Cardiac muscle cell (in vitro differentiated cells and primary cell): Measurements from ENCODE around the gene STAB2. TPM values are rescaled to one million over a fixed set of nuclear protein-coding genes. Genes with fewer than 3 reads are reported as not detected.

Experiments
- DNase-seq, 2 donors: peaks; one replicate each; pipeline versions ENCODE4 v3.0.0 to v3.0.0-alpha.2; 2010 to 2017; ENCODE audit warnings: low read depth in 1 of 2, low spot score in 1 of 2
- H3K27ac ChIP-seq: fragments of 200-600 bp; sonication (generic); 2 replicates; pipeline ENCODE4 v1.5.1; 2016
- H3K27me3 ChIP-seq: fragments of 200-600 bp; sonication (generic); 2 replicates; pipeline ENCODE4 v1.6.0; 2016; ENCODE audit warnings: control low read depth
- H3K36me3 ChIP-seq: fragments of 200-600 bp; sonication (generic); 2 replicates; pipeline ENCODE4 v1.5.1; 2016; ENCODE audit warnings: control low read depth
- H3K4me1 ChIP-seq: fragments of 200-600 bp; sonication (generic); 2 replicates; pipeline ENCODE4 v1.8.1; 2017; ENCODE audit warnings: low read depth, mild to moderate bottlenecking, mixed run types
- H3K4me3 ChIP-seq: fragments of 200-600 bp; sonication (generic); 2 replicates; pipeline ENCODE4 v1.5.1; 2016; ENCODE audit warnings: mild to moderate bottlenecking
- H3K9me3 ChIP-seq: fragments of 200-600 bp; sonication (generic); 2 replicates; pipeline ENCODE4 v1.5.1; 2017; ENCODE audit warnings: low read depth, mild to moderate bottlenecking, control low read depth
- CTCF ChIP-seq: IDR thresholded peaks from 2 replicates; pipeline ENCODE4 v1.5.1; 2012; ENCODE audit warnings: low read depth, mild to moderate bottlenecking, low read length
- polyA plus RNA-seq: library from polyadenylated mRNA; unstranded; fragments of >200 nt; fragmentation: Nextera tagmentation; extraction: Ambion mirVana; gene quantifications from 2 replicates; pipeline ENCODE4 v1.2.1, GENCODE V29; 2016
- total RNA-seq: library from RNA; depleted of rRNA; stranded (reverse); fragments of >200 nt; gene quantifications from 2 replicates; pipeline ENCODE4 v1.2.3, GENCODE V29; 2016

The STAB2 gene
- total and polyA plus RNA-seq, 2 experiments from 2014 or later: 0.03 TPM; not detected in 1

DNA sequence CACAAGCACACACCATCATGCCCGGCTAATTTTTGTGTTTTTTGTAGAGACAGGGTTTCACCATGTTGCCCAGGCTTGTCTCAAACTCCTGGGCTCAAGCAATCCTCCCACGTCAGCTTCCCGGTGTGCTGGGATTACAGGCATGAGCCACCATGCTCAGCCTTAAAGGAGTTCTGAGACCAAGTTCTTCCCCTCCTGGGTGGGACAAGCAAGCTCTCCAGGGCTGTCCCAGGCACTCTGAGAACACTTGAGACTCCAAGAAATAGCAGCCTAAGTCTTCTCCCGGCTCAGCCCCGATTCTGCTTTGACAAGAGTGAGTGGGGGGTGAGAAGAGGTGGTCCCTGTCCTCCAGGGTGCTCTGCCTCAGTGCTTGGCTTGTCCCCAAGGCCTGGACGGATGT lies 86.4 kb downstream of the STAB2 start:
- Histone ChIP-seq H3K9me3 (no peaks in the 10 kb centered on the region), H3K4me3 (no peak overlapping the region), H3K36me3 (no peaks in the 10 kb centered on the region), H3K27ac (no peak overlapping the region), H3K27me3 (no peaks in the 10 kb centered on the region), H3K4me1 (peaks cover 6% of the 10 kb centered on the region)
- TF ChIP-seq CTCF: no peak
- no peak for DNase-seq

DNA sequence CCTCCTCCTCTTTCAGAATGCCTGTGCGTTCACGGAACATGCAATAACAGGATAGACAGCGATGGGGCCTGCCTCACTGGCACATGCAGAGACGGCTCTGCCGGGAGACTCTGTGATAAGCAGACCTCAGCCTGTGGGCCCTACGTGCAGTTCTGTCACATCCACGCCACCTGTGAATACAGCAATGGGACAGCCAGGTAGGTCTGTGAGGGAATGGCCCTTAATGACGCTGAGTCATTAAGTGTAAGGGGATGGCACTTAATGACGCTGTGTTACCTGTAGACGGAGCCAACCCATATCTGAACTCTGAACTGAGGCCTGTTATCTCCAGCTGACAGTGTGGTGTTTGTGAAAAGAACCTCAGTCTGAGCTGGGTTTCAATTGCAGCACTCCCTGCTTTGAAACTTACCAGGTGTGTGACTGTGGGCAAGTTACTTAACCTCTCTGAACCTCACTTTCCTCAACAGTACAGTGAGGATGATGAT lies 86.9 kb downstream of the STAB2 start:
- H3K27me3 ChIP-seq: no peaks in the 10 kb centered on the region
- peaks cover 6% of the 10 kb centered on the region for H3K4me1 ChIP-seq
- H3K36me3 ChIP-seq: no peaks in the 10 kb centered on the region
- TF ChIP-seq CTCF: no peak
- no peak for DNase-seq
- H3K27ac ChIP-seq: no peak overlapping the region
- H3K9me3 ChIP-seq: no peaks in the 10 kb centered on the region
- no peak overlapping the region for H3K4me3 ChIP-seq

GRCh38 chr12:103676893-103677292 lies 89.8 kb downstream of the STAB2 start:
- no peak for DNase-seq
- H3K4me3 ChIP-seq: no peak overlapping the region
- no peaks in the 10 kb centered on the region for H3K9me3 ChIP-seq
- H3K4me1 ChIP-seq: peaks cover 16% of the 10 kb centered on the region
- H3K27me3 ChIP-seq: no peaks in the 10 kb centered on the region
- TF ChIP-seq CTCF: no peak
- H3K36me3 ChIP-seq: no peaks in the 10 kb centered on the region
- H3K27ac ChIP-seq: no peak overlapping the region

DNA sequence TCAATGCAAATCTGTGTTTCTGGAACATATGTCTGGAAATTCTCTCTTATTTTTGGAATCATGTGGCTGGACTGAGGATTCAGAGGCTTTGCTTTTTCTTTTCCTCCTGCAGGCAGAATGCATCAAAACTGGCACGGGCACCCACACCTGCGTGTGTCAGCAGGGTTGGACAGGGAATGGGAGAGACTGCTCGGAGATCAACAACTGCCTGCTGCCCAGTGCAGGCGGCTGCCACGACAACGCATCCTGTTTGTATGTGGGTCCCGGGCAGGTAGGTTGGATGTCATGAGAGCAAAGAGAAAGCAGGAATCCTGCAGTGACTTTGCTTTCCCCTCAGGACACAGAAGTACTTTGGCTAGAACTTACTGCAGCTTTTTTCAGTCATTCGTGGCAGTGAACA lies 90.3 kb downstream of the STAB2 start:
- no peak overlapping the region for H3K4me3 ChIP-seq
- TF ChIP-seq CTCF: no peak
- H3K27ac ChIP-seq: no peak overlapping the region
- DNase-seq: no peak
- H3K4me1 ChIP-seq: peaks cover 16% of the 10 kb centered on the region
- no peaks in the 10 kb centered on the region for H3K36me3 ChIP-seq
- no peaks in the 10 kb centered on the region for H3K9me3 ChIP-seq
- peaks cover under 1% of the 10 kb centered on the region for H3K27me3 ChIP-seq

DNA sequence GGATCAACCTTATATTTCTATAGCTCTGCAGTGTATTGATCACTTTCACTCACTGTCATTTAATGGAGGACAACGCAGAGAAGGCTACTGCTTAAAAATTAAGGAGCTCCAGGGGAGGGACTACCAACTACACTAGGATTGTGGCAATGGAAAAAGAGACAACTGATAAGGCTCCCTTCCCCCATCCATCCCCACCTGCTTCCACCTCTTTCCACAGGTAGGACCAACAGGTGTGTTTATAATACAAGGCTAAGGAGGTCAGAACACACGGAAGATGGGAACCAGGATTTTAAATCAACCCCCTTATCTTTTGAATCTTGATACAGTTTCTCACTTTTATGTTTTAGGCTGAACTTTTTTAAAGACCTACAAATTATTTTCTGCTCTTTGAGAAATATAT lies 90.8 kb downstream of the STAB2 start:
- Histone ChIP-seq H3K9me3 (no peaks in the 10 kb centered on the region), H3K4me3 (no peak overlapping the region), H3K4me1 (peaks cover 16% of the 10 kb centered on the region), H3K36me3 (no peaks in the 10 kb centered on the region), H3K27me3 (peaks cover 3% of the 10 kb centered on the region), H3K27ac (no peak overlapping the region)
- no peak for DNase-seq
- TF ChIP-seq CTCF: no peak
